ENCODE data around the gene FAM50B. TPM values are rescaled to one million over a fixed set of nuclear protein-coding genes. Genes with fewer than 3 reads are reported as not detected.

The FAM50B gene
- total and polyA plus RNA-seq, 2 experiments from 2014 or later: 4.4 to 4.8 TPM

- Histone ChIP-seq H2AFZ (no peak overlapping the region), H3K4me1 (ENCODE audit: insufficient read depth) (no peaks in the 10 kb centered on the region), H3K4me3 (no peak overlapping the region), H3K27ac (ENCODE audit: low read depth) (no peak overlapping the region), H3K27me3 (ENCODE audit: insufficient read depth) (no peaks in the 10 kb centered on the region), H3K79me2 (replicated peaks; ENCODE audit: insufficient read depth) (no peaks in the 10 kb centered on the region), H3K36me3 (ENCODE audit: insufficient read depth) (no peaks in the 10 kb centered on the region), H3K9me2 (ENCODE audit: insufficient read depth) (no peaks in the 10 kb centered on the region), H4K20me1 (replicated peaks; ENCODE audit: insufficient read depth) (no peaks in the 10 kb centered on the region), H3F3A (replicated peaks; ENCODE audit: low read depth) (no peaks in the 10 kb centered on the region), H3K4me2 (no peak overlapping the region)
- Mint-ChIP-seq H3K36me3 (ENCODE audit: low read depth) (0 out of 3 replicates have a peak, but pooled peaks cover under 1% of the 10 kb centered on the region), H3K4me1 (no peaks in the 10 kb centered on the region), H3K27me3 (ENCODE audit: insufficient read depth, low read depth, poor library complexity) (peaks cover 3% of the 10 kb centered on the region), H3K9me3 (no peaks in the 10 kb centered on the region), H3K27ac (no peak overlapping the region), H3K4me3 (no peak overlapping the region)
- no peak for DNase-seq (ENCODE audit: low spot score)
- ATAC-seq: no peak
- no peak for TF ChIP-seq CTCF (conservative IDR thresholded peaks at IDR 0.05; ENCODE audit: low read depth in 2 of 2)
- TF ChIP-seq REST (IDR thresholded peaks at IDR 0.05; ENCODE audit: unreplicated experiment): no peak
- TF ChIP-seq JUNB (IDR thresholded peaks at IDR 0.05; ENCODE audit: unreplicated experiment): no peak
- TF ChIP-seq ZNF331 (CRISPR knock-in tag; IDR thresholded peaks at IDR 0.05; ENCODE audit: low read depth): no peak
- no peak for TF ChIP-seq POLR2AphosphoS5 (IDR thresholded peaks at IDR 0.05; ENCODE audit: low read depth)
- no peak for TF ChIP-seq ETS1 (IDR thresholded peaks at IDR 0.05)
- no peak for TF ChIP-seq CREB1 (CRISPR knock-in tag; IDR thresholded peaks at IDR 0.05; ENCODE audit: low read depth)
These were observed 6.7 kb downstream of the FAM50B start for GRCh38 chr6:3855866-3856265.

DNA sequence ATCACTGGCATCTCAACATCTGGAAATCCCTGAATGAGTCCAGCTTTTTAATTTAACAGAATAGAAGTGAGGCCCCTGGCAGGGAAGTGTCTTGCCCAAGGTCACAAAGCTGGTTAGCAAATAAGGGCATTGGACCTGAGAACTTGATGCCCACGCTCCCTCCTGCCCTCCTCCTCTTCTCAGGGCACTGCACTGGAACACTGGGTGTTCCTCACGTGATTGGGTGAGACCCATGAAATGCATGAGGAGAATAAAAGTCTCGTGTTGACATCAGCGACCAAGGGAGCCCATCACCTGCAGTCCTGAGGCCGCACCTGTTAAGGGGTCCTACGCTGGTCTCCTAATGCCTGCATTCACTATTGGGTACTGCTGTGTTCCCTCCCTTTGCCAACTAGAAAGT lies 7.4 kb downstream of the FAM50B start:
- H3K4me2 ChIP-seq: no peak overlapping the region
- H3K9me3 Mint-ChIP-seq: no peaks in the 10 kb centered on the region
- no peaks in the 10 kb centered on the region for H3K36me3 Mint-ChIP-seq (ENCODE audit: low read depth)
- H3K4me1 Mint-ChIP-seq: peaks cover 3% of the 10 kb centered on the region; the same call in 1 of the 3 replicates
- H3K4me1 ChIP-seq (ENCODE audit: insufficient read depth): no peaks in the 10 kb centered on the region
- no peak overlapping the region for H3K27ac Mint-ChIP-seq
- H3K27me3 Mint-ChIP-seq (ENCODE audit: insufficient read depth, low read depth, poor library complexity): peaks cover 3% of the 10 kb centered on the region
- H3K9me2 ChIP-seq (ENCODE audit: insufficient read depth): no peaks in the 10 kb centered on the region
- no peaks in the 10 kb centered on the region for H3F3A ChIP-seq (replicated peaks; ENCODE audit: low read depth)
- H2AFZ ChIP-seq: no peak overlapping the region
- no peak overlapping the region for H3K4me3 ChIP-seq
- H3K4me3 Mint-ChIP-seq: no peak overlapping the region
- H4K20me1 ChIP-seq (replicated peaks; ENCODE audit: insufficient read depth): no peaks in the 10 kb centered on the region
- no peaks in the 10 kb centered on the region for H3K36me3 ChIP-seq (ENCODE audit: insufficient read depth)
- ATAC-seq: no peak
- no peaks in the 10 kb centered on the region for H3K79me2 ChIP-seq (replicated peaks; ENCODE audit: insufficient read depth)
- DNase-seq (ENCODE audit: low spot score): no peak
- H3K27me3 ChIP-seq (ENCODE audit: insufficient read depth): no peaks in the 10 kb centered on the region
- H3K27ac ChIP-seq (ENCODE audit: low read depth): no peak overlapping the region
- TF ChIP-seq, protein P1, sequence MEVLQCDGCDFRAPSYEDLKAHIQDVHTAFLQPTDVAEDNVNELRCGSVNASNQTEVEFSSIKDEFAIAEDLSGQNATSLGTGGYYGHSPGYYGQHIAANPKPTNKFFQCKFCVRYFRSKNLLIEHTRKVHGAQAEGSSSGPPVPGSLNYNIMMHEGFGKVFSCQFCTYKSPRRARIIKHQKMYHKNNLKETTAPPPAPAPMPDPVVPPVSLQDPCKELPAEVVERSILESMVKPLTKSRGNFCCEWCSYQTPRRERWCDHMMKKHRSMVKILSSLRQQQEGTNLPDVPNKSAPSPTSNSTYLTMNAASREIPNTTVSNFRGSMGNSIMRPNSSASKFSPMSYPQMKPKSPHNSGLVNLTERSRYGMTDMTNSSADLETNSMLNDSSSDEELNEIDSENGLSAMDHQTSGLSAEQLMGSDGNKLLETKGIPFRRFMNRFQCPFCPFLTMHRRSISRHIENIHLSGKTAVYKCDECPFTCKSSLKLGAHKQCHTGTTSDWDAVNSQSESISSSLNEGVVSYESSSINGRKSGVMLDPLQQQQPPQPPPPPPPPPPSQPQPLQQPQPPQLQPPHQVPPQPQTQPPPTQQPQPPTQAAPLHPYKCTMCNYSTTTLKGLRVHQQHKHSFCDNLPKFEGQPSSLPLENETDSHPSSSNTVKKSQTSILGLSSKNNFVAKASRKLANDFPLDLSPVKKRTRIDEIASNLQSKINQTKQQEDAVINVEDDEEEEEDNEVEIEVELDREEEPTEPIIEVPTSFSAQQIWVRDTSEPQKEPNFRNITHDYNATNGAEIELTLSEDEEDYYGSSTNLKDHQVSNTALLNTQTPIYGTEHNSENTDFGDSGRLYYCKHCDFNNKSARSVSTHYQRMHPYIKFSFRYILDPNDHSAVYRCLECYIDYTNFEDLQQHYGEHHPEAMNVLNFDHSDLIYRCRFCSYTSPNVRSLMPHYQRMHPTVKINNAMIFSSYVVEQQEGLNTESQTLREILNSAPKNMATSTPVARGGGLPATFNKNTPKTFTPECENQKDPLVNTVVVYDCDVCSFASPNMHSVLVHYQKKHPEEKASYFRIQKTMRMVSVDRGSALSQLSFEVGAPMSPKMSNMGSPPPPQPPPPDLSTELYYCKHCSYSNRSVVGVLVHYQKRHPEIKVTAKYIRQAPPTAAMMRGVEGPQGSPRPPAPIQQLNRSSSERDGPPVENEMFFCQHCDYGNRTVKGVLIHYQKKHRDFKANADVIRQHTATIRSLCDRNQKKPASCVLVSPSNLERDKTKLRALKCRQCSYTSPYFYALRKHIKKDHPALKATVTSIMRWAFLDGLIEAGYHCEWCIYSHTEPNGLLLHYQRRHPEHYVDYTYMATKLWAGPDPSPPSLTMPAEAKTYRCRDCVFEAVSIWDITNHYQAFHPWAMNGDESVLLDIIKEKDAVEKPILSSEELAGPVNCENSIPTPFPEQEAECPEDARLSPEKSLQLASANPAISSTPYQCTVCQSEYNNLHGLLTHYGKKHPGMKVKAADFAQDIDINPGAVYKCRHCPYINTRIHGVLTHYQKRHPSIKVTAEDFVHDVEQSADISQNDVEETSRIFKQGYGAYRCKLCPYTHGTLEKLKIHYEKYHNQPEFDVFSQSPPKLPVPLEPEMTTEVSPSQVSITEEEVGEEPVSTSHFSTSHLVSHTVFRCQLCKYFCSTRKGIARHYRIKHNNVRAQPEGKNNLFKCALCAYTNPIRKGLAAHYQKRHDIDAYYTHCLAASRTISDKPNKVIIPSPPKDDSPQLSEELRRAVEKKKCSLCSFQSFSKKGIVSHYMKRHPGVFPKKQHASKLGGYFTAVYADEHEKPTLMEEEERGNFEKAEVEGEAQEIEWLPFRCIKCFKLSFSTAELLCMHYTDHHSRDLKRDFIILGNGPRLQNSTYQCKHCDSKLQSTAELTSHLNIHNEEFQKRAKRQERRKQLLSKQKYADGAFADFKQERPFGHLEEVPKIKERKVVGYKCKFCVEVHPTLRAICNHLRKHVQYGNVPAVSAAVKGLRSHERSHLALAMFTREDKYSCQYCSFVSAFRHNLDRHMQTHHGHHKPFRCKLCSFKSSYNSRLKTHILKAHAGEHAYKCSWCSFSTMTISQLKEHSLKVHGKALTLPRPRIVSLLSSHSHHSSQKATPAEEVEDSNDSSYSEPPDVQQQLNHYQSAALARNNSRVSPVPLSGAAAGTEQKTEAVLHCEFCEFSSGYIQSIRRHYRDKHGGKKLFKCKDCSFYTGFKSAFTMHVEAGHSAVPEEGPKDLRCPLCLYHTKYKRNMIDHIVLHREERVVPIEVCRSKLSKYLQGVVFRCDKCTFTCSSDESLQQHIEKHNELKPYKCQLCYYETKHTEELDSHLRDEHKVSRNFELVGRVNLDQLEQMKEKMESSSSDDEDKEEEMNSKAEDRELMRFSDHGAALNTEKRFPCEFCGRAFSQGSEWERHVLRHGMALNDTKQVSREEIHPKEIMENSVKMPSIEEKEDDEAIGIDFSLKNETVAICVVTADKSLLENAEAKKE (CRISPR knock-in tag; IDR thresholded peaks at IDR 0.05): no peak
- TF ChIP-seq ETS1 (IDR thresholded peaks at IDR 0.05) (no peak), ZNF331 (CRISPR knock-in tag; IDR thresholded peaks at IDR 0.05; ENCODE audit: low read depth) (no peak)

Measured in GM23338 (cell line).